Osteoblast (primary cell): Measurements from ENCODE around the gene MESD. TPM values are rescaled to one million over a fixed set of nuclear protein-coding genes. Genes with fewer than 3 reads are reported as not detected.

Source experiments
- DNase-seq: peaks from one replicate; pipeline ENCODE4 v3.0.0; 2011; ENCODE audit warnings: low spot score, mixed read lengths; ENCODE audit not compliant: insufficient read length; ENCODE audit errors: missing footprints
- H2AFZ ChIP-seq: 2 replicates; pipeline ENCODE4 v1.6.0; 2011; ENCODE audit warnings: mild to moderate bottlenecking, low read length
- H3K27ac ChIP-seq: 2 replicates; pipeline ENCODE4 v1.5.1; 2011; ENCODE audit warnings: mild to moderate bottlenecking, low read depth, low read length, moderate library complexity
- H3K27me3 ChIP-seq: 2 replicates; pipeline ENCODE4 v1.6.0; 2012; ENCODE audit warnings: mild to moderate bottlenecking, control low read depth, inconsistent platforms, low read length, moderate library complexity; ENCODE audit not compliant: insufficient read depth
- H3K36me3 ChIP-seq: 2 replicates; pipeline ENCODE4 v1.5.1; 2011; ENCODE audit warnings: mild to moderate bottlenecking, low read length, control low read depth, moderate library complexity; ENCODE audit not compliant: insufficient read depth
- H3K4me1 ChIP-seq: 2 replicates; pipeline ENCODE4 v1.5.1; 2011; ENCODE audit warnings: mild to moderate bottlenecking, low read length, control low read depth, moderate library complexity; ENCODE audit not compliant: insufficient read depth
- H3K4me2 ChIP-seq: 2 replicates; pipeline ENCODE4 v1.6.0; 2011; ENCODE audit warnings: mild to moderate bottlenecking, low read length; ENCODE audit not compliant: insufficient read depth
- H3K4me3 ChIP-seq: fragments of 200-600 bp; sonication (generic); 3 replicates; pipeline ENCODE4 v1.5.1; 2012; ENCODE audit warnings: mild to moderate bottlenecking, low read length, inconsistent platforms; ENCODE audit not compliant: insufficient read depth
- H3K79me2 ChIP-seq: 2 replicates; pipeline ENCODE4 v1.6.0; 2012; ENCODE audit warnings: mild to moderate bottlenecking, low read length, control low read depth, inconsistent platforms; ENCODE audit not compliant: insufficient read depth
- H3K9me3 ChIP-seq: 2 replicates; pipeline ENCODE4 v1.5.1; 2011; ENCODE audit warnings: low read depth, low read length, control low read depth
- H4K20me1 ChIP-seq: 2 replicates; pipeline ENCODE4 v1.6.0; 2012; ENCODE audit warnings: mild to moderate bottlenecking, low read length, control low read depth; ENCODE audit not compliant: insufficient read depth
- CTCF ChIP-seq: IDR thresholded peaks from 2 replicates; pipeline ENCODE4 v1.5.1; 2011; ENCODE audit warnings: mild to moderate bottlenecking, low read depth, low read length, moderate library complexity; ENCODE audit errors: extremely low read depth
- total RNA-seq: library from RNA; depleted of rRNA; stranded (reverse); fragments of >200 nt; gene quantifications from 2 replicates; pipeline ENCODE4 v1.2.3, GENCODE V29; 2012

Gene MESD
- total RNA-seq, 1 donor = 16.6 TPM

DNA sequence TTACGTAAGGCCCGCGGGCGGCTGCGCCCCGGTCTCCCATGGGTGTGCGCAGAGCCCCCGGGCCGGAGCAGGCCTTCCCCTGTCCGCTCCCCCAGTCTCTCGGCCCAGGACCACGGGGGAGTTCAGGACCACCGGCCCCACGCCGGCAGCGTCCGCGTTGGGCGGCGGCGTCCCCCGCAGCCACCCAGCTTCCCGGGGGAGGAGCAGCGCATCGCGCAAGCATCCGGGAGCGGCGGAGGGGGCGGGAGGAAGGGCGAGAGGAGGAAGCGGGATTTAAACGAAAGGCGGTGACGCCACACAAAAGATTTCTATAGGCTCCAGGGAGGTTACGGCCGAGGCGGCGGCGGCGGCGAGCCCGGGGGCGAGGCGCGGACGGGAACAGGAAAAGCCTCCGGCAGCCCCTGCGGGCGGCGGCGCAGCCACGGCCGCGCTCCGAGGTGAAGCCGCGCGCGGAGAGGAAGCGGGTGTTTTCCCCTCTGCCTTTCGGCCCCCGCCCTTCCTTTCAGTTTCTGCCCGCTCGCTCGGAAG, 11.1 kb upstream of the MESD start, which contains the start of gene TLNRD1:
TSS of gene TLNRD1 (plus strand) at position 300 of the 528 bp plus-strand sequence. CDS start 1,349 bp downstream, outside the sequence.
- Histone ChIP-seq H2AFZ (peak within 1 kb of the TSS; percentile 90), H3K79me2 (peaks cover 40% of the 10 kb centered on the region), H3K4me3 (peak within 1 kb of the TSS; percentile 92), H3K36me3 (peaks cover 6% of the 10 kb centered on the region), H3K27ac (peak within 1 kb of the TSS; percentile 72), H3K9me3 (no peaks in the 10 kb centered on the region), H4K20me1 (peaks cover 12% of the 10 kb centered on the region), H3K4me1 (peaks cover 14% of the 10 kb centered on the region), H3K27me3 (no peaks in the 10 kb centered on the region), H3K4me2 (peak within 1 kb of the TSS; percentile 84)
- TF ChIP-seq CTCF = no peak
- DNase-seq = peak; percentile 98

DNA sequence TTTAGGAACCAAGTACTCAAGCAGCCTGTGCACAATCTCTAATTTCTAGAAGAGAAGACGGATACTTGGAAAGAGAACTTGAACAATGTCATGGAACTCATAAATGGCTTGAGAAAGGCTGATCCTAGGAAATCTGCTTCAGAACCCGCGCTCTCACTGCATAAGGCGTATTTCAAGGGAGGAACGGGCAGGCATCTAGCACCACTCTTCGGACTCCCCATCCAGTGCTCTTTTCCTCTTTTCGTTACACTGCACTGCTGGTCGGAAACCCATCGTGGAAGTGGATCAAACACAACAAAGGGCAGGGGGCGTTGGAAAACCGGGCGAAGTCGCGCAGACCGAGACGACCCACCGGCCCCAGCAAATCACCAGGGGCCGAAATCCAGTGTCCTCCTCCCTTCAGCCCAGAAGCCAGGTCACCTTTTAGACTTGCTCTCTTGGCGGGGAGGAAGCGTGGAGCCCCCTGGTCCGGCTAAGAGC, 10.6 kb upstream of the MESD start:
- H3K79me2 ChIP-seq = peaks cover 35% of the 10 kb centered on the region
- DNase-seq = peak; percentile 88

DNA sequence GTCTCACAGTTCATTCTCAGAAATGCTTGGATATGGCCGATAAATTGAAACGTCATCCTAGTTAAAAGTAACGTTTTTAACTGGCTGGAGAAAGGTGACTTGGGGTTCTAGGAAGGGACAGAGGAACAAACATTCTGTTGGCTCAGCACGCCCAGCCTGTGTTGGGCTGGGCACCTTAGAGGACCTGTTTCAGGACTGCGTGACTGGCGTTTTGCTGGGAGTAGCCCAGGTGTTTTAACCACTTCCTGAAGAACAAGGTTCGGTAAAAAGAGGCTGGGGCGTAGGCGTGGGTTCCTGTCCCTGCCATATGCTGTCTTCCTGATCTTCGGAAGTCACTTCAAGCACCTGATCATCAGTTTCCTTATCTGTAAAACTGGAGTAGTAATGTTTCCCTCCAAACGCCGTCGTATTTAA, 10.0 kb upstream of the MESD start:
- H3K4me1 ChIP-seq = peaks cover 14% of the 10 kb centered on the region
- H3K36me3 ChIP-seq = peaks cover 6% of the 10 kb centered on the region
- H4K20me1 ChIP-seq = peaks cover 12% of the 10 kb centered on the region
- peaks cover 29% of the 10 kb centered on the region for H3K79me2 ChIP-seq
- peak overlapping the region; percentile 92 for H3K4me3 ChIP-seq
- no peak overlapping the region for H2AFZ ChIP-seq
- no peaks in the 10 kb centered on the region for H3K9me3 ChIP-seq
- no peaks in the 10 kb centered on the region for H3K27me3 ChIP-seq
- no peak for TF ChIP-seq CTCF
- DNase-seq = no peak
- peak overlapping the region; percentile 84 for H3K4me2 ChIP-seq
- H3K27ac ChIP-seq = no peak overlapping the region

More for the DNA sequence above, 10.6 kb upstream of the MESD start:
- Histone ChIP-seq H3K36me3 (peaks cover 6% of the 10 kb centered on the region), H3K9me3 (no peaks in the 10 kb centered on the region), H3K4me3 (peak overlapping the region; percentile 92), H2AFZ (peak overlapping the region; percentile 90), H3K27me3 (no peaks in the 10 kb centered on the region), H4K20me1 (peaks cover 12% of the 10 kb centered on the region), H3K4me1 (peaks cover 14% of the 10 kb centered on the region), H3K27ac (peak overlapping the region; percentile 72), H3K4me2 (peak overlapping the region; percentile 84)
- no peak for TF ChIP-seq CTCF

DNA sequence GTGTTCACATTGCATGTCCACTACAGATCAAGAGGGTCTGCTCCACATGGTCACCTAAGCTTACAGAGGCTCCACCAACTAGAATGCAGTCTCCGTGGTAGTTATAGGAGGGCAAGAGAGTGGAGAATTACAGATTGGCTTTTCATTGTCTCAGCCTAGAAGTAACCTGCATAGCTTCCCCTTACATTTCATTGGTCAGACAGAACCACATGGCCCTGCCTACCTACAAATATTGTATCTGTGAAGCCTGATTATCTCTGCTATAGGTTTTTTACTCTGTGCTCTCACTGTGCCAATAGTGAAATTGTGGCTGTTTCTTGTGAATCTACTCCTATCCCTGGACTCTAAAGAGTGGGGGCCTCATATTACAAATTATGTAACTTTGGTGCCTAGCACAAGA, 8.6 kb upstream of the MESD start:
- H4K20me1 ChIP-seq = peaks cover 8% of the 10 kb centered on the region
- no peak overlapping the region for H3K27ac ChIP-seq
- H3K9me3 ChIP-seq = no peaks in the 10 kb centered on the region
- H3K36me3 ChIP-seq = no peaks in the 10 kb centered on the region
- no peaks in the 10 kb centered on the region for H3K27me3 ChIP-seq
- no peak overlapping the region for H3K4me3 ChIP-seq
- peak overlapping the region; percentile 1 for H3K4me2 ChIP-seq
- no peak for TF ChIP-seq CTCF
- no peak for DNase-seq
- H3K4me1 ChIP-seq = peaks cover 7% of the 10 kb centered on the region
- peaks cover 15% of the 10 kb centered on the region for H3K79me2 ChIP-seq
- H2AFZ ChIP-seq = no peak overlapping the region
